NCI-H1694 treated with DMSO at 0.1 percent for 48 hours (cell line): ENCODE measurements around the gene FBXL7.

Experiments
- DNase-seq: peaks from one replicate; lab custom pipeline; 2025; lab: John Stamatoyannopoulos, UW

The FBXL7 gene

GRCh38 chr5:15502208-15502607 is 2.2 kb downstream of the FBXL7 start:
- no peak for DNase-seq

GRCh38 chr5:15506146-15506545 is 6.2 kb downstream of the FBXL7 start:
- no peak for DNase-seq

- DNase-seq = no peak
Observed at GRCh38 chr5:15506897-15507296, 6.9 kb downstream of the FBXL7 start.

GRCh38 chr5:15510092-15510491 is 10.1 kb downstream of the FBXL7 start:
- no peak for DNase-seq

- DNase-seq = no peak
Observed at GRCh38 chr5:15510831-15511230, 10.9 kb downstream of the FBXL7 start.

GRCh38 chr5:15513431-15513830 is 13.5 kb downstream of the FBXL7 start:
- DNase-seq = peak; percentile 23

GRCh38 chr5:15513911-15514310 is 13.9 kb downstream of the FBXL7 start:
- no peak for DNase-seq

- DNase-seq = peak; percentile 25
Observed at GRCh38 chr5:15515229-15515628, 15.2 kb downstream of the FBXL7 start.

- DNase-seq = no peak
Observed at GRCh38 chr5:15516486-15516885, 16.5 kb downstream of the FBXL7 start.

- DNase-seq = no peak
Observed at GRCh38 chr5:15518786-15519185, 18.8 kb downstream of the FBXL7 start.

- no peak for DNase-seq
Observed at GRCh38 chr5:15520856-15521255, 20.9 kb downstream of the FBXL7 start.

- DNase-seq = no peak
Observed at GRCh38 chr5:15521381-15522186, 21.6 kb downstream of the FBXL7 start.

- DNase-seq = no peak
Observed at GRCh38 chr5:15522187-15522520, 22.2 kb downstream of the FBXL7 start.

GRCh38 chr5:15524712-15525111 is 24.7 kb downstream of the FBXL7 start:
- no peak for DNase-seq

GRCh38 chr5:15525703-15526275 is 25.8 kb downstream of the FBXL7 start:
- no peak for DNase-seq

- no peak for DNase-seq
Observed at GRCh38 chr5:15526413-15526812, 26.4 kb downstream of the FBXL7 start.

GRCh38 chr5:15528476-15528875 is 28.5 kb downstream of the FBXL7 start:
- no peak for DNase-seq

- no peak for DNase-seq
Observed at GRCh38 chr5:15529013-15529412, 29.0 kb downstream of the FBXL7 start.

GRCh38 chr5:15529821-15530220 is 29.8 kb downstream of the FBXL7 start:
- no peak for DNase-seq

- no peak for DNase-seq
Observed at GRCh38 chr5:15533129-15533893, 33.3 kb downstream of the FBXL7 start.

- no peak for DNase-seq
Observed at GRCh38 chr5:15535938-15536337, 36.0 kb downstream of the FBXL7 start.

- DNase-seq = peak; percentile 33
Observed at GRCh38 chr5:15538516-15538915, 38.5 kb downstream of the FBXL7 start.

GRCh38 chr5:15539951-15540350 is 40.0 kb downstream of the FBXL7 start:
- no peak for DNase-seq
